GM19099 (cell line): ENCODE measurements around the gene CHTF18.

Source experiments
- POLR2A ChIP-seq: IDR thresholded peaks from 3 replicates; pipeline ENCODE4 v1.6.1; 2011; ENCODE audit warnings: low read depth; ENCODE audit not compliant: insufficient read length; ENCODE audit errors: extremely low read depth

CHTF18 gene

DNA sequence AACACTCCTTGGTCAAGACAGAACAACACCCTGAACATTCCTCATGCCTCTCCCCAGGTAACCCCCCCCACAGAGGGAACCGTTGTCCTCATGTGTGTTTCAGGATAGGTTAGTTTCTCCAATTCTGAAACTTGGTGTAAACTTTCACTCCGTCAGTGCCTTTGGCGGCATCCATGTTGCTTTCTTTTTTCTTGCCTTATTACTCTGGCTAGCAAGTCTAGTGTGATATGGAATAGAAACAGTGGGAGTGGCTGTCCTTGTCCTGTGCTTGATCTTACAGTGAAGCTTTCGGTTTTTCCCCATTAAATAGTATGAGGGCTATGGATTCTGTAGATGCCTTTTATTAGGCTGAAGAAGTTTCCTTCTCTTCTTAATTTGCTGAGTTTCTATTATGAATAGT lies 47.8 kb downstream of the CHTF18 start:
- no peak for TF ChIP-seq POLR2A

DNA sequence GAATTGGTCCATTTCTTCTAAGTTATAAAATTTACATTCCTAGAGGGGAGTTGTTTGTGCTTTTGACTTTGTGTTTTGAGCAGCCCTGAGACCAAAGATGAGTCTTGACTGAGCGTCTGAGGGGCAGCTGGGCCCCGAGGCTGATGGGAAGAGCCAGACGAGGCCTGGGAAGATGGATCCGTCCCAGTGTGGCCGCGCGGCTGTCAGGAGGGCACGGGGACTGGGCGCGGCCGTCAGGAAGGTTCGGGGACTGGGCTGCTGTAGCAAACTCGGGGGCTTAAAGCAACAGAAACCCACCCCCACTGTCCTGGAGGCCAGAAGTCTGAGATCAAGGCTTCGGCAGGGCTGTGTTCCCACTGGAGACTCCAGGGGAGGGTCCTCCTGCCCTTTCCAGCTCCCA lies 50.3 kb downstream of the CHTF18 start:
- TF ChIP-seq POLR2A = no peak

DNA sequence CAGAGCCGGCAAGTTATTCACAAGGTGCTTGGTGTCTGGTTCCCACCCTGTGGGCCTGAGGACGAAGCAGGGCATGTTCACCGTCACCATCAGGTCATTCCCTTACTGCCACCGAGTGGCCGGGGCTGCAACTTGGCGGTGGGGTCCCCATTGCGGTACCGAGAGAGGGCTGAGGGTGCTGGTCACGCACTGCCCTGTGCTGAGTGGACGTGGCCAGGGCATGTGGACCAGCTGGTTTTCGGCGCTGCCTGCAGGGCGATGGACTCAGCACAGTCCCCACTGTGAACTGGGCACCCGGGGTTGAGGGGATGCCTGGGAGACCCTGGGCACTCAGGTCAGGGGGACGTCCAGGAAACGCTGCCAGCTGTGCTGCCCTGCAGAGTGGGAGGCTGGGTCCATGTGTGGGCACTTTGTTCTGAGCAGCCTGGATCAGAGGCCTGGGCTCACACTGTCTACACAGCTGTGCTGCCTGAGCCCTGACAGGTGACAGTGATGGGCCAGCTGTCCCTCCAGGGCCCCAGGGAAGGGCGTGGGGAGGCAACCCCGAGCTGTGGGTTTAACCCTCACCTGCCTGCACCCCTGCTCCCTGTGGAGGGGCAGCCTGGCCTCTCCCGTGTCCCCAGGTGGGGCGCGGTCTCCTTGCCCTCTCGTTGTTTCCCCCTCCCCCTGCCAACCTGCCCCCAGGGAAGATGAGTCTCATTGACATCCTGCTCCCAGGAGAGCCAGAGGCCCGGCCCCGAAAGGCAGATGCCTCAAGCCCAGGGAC lies 51.4 kb downstream of the CHTF18 start:
- no peak for TF ChIP-seq POLR2A

DNA sequence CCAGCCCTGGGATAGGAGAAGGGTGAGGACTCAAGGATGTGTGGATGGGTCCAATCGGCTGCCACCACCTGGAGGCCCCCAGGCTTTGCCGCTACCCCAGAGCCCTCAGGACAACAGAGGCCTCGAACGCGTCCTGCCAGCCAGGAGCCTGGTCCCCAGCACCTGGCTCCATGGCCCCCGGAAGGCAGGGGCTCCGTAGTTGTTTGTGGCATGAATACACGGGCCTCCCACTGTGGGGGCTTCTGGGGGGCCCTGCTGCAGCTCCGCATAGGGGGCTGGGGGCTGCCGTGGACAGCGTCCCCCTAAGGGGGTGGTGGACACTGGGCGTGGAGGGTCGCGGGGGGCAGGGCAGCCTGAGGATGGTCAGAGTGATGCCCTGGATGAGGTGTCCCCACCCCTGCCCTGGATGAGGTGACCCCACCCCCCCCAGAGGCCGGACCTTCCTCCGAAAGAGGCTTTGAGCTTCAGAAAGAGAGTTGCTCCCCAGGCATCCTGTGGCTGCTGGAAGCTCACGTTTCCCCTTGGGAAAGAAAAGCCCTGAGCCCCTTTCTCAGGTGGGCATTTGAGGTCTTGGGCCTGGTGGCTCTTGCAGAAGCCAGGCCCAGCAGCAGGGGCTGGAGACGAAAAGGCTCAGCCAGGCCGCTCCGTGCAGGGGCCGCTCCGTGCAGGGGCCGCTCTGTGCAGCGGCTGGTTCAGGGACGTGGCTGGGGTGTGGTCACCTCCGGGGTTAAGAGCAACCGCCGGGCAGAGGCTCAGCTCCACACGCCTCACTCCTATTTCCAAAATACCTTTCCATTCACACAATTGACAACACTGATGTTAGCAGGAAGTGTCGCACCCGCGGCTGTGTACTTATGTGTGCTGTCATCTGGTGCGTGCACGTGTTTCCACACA lies 52.4 kb downstream of the CHTF18 start:
- no peak for TF ChIP-seq POLR2A

DNA sequence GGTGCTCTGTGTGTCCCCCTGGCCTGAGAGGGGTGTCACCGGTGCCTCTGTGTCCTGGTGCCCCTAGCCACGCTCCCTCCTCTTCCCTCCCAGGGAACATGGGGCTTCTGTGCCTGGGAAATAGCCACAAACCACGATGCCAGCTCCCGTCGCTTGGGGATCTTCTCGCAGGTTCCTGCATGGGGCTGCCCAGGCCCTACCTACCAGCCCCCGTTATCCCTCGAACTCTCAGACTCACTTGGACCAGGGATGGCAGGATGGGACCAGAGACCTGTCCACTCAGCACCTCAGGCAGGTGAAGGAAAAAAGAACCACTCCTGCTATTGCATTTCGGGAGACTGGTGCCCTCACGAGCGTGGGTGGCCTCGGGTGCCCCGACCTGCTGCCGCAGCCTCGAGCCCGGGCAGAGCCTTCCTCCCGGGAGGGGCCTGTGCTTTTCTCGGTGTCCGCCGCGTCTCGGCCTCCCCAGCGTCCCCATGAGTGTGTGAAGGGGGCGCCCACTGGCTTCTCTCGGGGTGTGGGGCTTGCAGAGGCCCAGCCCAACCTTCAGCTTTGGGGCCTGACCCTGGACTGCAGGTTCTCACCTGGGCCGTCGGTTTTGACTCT lies 53.1 kb downstream of the CHTF18 start:
- no peak for TF ChIP-seq POLR2A

DNA sequence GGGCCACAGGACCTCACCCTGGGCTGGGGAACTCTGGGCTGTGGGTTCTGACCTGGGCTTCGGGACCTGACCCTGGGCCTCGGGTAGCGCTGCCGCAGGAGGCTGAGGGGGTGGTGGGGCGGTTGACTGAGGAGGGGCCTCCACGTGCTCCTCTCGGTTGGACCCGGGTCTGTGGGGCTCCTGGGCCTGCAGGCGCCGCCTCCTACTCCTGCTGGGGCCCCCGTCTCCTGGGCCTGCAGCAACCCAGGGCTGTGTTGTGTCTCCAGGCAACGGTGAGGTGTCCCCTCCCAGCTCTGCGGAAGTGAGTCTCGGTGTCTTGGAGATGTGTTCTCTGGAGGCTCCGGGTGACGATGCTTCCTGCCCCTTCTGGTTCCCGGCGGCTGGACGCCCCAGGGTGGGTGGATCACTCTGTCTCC lies 53.6 kb downstream of the CHTF18 start:
- no peak for TF ChIP-seq POLR2A

DNA sequence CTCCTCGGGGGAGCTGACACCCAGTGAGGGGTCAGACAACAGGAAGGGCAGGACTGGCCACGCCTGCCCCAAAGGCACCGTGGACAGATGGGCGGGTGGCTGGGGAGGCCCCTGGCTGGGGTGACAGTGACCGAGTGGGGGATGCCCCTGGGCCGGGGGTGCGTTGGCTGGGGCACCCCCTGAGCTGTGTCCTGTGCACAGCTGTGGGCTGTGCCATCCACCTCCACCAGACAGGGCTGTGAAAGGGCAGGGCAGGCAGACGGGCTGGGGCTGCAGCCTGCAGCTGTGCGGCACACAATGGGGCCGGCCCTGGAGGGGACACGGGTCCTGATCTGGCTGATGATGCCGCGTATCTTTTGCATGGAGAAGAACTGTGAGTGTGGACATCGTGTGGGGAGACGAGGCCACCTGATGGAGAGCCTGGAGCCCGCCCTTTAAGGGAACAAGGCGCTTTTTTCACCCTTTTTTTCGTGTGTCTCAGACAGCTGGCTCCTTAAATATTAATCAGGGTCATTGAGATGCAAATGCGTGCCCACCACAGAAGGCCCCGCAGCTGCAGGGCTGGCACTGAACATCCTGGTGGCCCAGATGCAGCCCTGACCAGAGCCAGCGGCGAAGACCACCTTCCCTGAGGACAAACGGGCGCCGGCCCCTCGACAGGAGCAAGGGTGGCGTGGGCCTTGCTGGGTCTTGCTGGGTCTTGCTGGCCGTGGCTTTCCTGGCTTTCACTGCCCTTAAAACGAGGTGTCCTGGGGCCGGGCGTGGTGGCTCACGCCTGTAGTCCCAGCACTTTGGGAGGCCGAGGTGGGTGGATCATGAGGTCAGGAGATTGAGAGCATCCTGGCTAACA lies 54.5 kb downstream of the CHTF18 start:
- TF ChIP-seq POLR2A = no peak

DNA sequence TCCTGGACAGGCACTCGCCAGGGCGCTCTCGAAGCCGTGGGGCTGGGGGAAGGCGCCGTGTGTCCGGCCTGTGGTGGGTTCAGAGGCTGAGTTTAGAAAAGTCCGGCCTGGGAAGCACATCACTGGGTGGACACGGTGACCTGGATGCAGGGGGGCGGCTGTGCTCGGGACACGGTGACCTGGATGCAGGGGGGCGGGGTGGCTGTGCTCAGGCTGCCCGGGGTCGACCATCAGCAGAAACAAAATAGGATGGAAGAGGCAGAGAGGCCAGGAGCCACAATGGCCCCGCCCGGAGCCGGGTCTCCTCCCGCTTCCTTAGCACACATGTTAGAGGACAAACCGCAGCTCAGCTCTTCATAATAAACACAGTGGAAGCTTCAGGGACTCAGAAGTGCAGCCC lies 55.4 kb downstream of the CHTF18 start:
- no peak for TF ChIP-seq POLR2A

DNA sequence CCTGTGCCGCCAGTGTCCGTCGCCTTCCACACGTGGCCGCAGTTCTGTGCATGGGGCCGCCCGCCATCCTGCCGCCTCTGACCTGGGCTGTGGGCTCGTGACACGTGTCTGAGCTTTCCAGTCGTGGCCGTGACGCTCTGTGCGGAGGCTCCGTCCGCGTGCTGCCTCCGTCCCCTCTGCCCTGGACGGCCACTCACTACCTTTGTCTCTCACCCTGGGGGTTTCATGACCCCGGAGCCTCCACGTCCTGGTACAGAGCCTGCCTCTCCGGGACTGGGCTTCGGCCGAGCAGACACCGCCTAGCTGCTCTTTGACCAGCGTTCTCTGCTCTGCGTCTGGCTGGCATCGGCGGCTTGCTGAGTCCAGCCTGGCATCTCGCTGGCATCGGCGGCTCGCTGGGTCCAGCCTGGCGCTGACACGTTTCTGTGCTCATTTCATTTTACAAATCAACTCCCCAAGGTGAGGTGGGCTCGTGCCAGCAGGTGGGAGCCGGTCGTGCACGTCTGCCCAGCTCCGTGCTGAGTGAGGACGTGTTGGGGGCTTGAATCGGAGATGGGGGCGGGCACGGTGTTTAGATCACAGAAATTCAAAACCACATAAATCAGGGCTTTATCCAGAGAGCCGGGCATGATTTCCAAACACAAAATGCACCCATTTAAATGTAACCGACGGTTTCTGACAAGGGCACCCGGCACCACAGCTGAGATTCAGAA lies 56.4 kb downstream of the CHTF18 start:
- no peak for TF ChIP-seq POLR2A

DNA sequence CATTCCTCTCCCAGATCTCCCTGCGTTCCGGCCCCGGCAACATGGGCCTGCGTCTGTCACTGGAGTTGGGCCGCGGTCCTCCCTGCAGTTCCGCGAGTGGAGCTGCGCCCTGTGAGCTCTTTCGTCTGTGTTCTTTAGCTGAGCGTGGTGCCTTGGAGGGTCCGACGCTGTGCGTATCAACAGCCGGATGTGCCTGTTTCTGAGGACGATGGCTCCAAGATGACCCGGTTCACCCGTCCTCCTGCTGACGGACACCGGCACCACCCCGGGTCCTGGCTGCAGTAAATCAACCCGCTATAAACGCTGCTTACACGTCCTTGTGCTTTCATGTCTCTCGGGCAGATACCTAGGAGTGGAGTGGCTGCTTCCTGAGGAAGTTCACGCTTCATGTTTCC lies 56.9 kb downstream of the CHTF18 start:
- no peak for TF ChIP-seq POLR2A

DNA sequence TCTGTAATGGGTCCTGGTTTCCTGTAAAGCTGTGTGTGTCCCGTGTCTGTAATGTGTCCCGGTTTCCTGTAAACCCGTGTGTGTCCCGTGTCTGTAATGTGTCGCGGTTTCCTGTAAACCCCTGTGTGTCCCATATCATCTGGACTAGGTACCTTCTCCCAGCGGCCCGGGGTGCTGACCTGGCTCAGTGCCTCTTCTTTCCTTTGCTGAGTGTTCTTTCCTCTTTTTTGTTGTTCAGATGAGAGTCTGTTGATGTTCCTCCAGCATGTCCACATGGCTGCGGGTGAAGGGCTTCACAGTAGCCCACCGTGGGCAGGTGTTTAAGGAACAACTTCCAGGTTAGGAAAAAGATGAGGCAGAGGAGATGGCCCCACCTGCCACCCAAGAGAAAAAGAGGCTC lies 58.7 kb downstream of the CHTF18 start:
- no peak for TF ChIP-seq POLR2A
